ENCODE measurements around the gene SYNPO2.
A peak's percentile ranks its signal among the peaks of the same experiment; 100 is the strongest.
"Not testable (repeated sequence)": the region's sequence is repeated elsewhere in the genome, so short reads cannot be mapped to it uniquely, and the experiment has no call there.

SYNPO2 gene

GRCh38 chr4:118975449-118976192 is 87.0 kb downstream of the SYNPO2 start:
- DNase-seq = no peak

- not testable (repeated sequence) for DNase-seq
Measured at GRCh38 chr4:118976193-118976560, 87.5 kb downstream of the SYNPO2 start.

GRCh38 chr4:118977100-118977499 is 88.4 kb downstream of the SYNPO2 start:
- DNase-seq = not testable (repeated sequence)

GRCh38 chr4:118979712-118980111 is 91.1 kb downstream of the SYNPO2 start:
- no peak for DNase-seq

- peak; percentile 48 for DNase-seq
Measured at GRCh38 chr4:118981171-118981838, 92.7 kb downstream of the SYNPO2 start.

- peak; percentile 81 for DNase-seq
Measured at GRCh38 chr4:118981839-118982381, 93.3 kb downstream of the SYNPO2 start.

- no peak for DNase-seq
Measured at GRCh38 chr4:118983293-118983692, 94.6 kb downstream of the SYNPO2 start.

- DNase-seq = no peak
Measured at GRCh38 chr4:118983831-118984230, 95.2 kb downstream of the SYNPO2 start.

GRCh38 chr4:118985170-118986000 is 96.7 kb downstream of the SYNPO2 start:
- no peak for DNase-seq

- DNase-seq = no peak
Measured at GRCh38 chr4:118987959-118988634, 99.4 kb downstream of the SYNPO2 start.

GRCh38 chr4:118988635-118988972 is 100.0 kb downstream of the SYNPO2 start:
- DNase-seq = no peak

- DNase-seq = peak; percentile 90
Measured at GRCh38 chr4:118989098-118990080, 100.7 kb downstream of the SYNPO2 start.

GRCh38 chr4:118991686-118992085 is 103.0 kb downstream of the SYNPO2 start:
- no peak for DNase-seq

- DNase-seq = no peak
Measured at GRCh38 chr4:118992149-118992548, 103.5 kb downstream of the SYNPO2 start.

- no peak for DNase-seq
Measured at GRCh38 chr4:118993333-118993732, 104.7 kb downstream of the SYNPO2 start.

GRCh38 chr4:118994030-118994429 is 105.4 kb downstream of the SYNPO2 start:
- peak; percentile 94 for DNase-seq

- DNase-seq = no peak
Measured at GRCh38 chr4:118995693-118996391, 107.2 kb downstream of the SYNPO2 start.

GRCh38 chr4:118997601-118998000 is 108.9 kb downstream of the SYNPO2 start:
- DNase-seq = peak; percentile 65

- no peak for DNase-seq
Measured at GRCh38 chr4:118999919-119000318, 111.3 kb downstream of the SYNPO2 start.

- no peak for DNase-seq
Measured at GRCh38 chr4:119000400-119000799, 111.7 kb downstream of the SYNPO2 start.

- DNase-seq = no peak
Measured at GRCh38 chr4:119002476-119002875, 113.8 kb downstream of the SYNPO2 start.

All from HCEC 1CT (cell line).